NCI-H2107 treated with DMSO at 0.1 percent for 48 hours (cell line): ENCODE data around the gene SMAD5.

Source experiments
- DNase-seq: peaks from one replicate; lab custom pipeline; 2025; ENCODE audit not compliant: unreplicated experiment; lab: John Stamatoyannopoulos, UW

The SMAD5 gene

DNA sequence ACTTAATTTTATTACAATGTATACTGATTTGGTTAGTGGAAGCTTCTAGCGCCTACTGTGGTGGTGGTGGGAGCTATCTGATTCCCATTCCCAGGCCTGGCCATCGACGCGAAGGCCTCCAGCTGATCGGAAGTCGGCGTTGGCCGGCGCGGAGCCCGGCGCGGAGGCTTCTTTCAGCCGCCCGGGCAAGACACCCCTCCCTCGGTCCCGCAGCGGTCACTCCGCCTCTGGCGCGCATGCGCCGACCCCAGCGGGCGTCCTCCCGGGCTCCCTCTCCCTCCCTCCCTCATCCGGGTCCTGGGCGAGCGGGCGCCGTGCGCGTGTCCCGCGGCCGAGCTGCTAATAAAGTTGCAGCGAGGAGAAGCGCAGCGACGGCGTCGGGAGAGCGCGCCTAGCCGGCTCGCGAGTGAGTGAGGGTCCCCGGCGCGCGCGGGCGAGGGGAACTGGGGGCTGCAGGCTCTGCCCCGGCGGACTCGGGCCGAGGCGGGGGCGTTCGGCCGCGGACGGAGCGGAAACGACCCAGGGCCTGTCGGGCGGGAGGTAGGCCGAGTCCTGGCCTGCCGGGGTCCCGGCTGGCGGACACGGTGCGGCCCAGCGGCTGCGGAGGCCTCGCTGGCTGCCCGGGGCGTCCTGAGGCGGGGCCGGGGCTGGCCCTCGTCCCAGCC lies at the start of gene SMAD5:
Gene SMAD5, plus strand, starts transcription at position 289 of the 665 bp plus-strand sequence. CDS start 20,916 bp downstream, outside the sequence.
- peak; percentile 32 for DNase-seq

DNA sequence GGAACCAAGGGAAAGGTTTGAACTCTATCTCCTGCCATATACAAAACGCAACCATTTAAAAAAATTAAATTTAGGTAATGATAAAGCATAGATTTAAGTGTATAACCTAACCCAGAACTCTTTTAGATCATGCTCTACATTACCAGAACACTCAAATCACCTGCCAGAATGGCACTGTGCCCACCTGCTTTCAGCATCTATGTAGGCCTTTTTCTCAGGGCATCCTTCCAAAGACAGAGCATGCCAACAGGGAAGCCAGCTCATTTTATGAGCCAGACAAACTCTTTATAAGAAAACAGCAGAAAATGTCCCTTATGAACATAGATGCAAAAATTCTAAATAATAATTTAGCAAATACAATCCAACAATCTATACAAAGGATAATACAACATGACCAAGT lies 47.9 kb upstream of the SMAD5 start:
- no peak for DNase-seq

DNA sequence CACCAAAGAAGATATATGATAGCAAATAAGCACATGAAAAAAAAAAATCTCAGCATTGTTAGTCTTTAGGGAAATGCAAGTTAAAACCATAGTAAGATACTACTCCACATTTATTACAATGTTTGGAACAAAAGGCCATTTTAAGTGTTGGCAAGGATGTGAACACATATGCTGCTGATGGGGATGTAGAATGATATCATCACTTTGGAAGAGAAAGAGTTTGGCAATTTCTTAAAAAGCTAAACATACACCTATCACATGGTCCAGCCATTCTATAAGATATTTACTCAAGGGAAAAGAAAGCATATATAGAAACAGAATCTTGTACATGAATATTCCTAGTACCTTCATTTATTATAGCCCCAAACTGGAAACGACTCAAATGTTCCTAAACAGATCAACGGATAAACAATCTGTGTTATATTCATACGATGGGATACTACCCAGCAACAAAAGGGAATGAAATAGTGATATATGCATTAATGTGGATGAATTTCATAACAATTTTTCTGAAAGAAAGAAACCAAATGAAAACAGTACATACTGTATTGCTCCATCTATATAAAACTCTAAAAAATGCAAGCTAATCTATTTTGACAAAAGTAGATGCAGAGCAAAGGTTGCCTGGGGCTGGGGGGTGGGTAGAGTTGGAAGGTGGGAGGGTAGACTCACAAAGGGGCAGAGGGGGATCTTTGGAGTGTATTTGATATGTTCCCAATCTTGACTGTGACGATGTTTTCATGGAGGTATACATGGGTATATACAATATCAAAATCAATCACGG lies 45.7 kb upstream of the SMAD5 start:
- no peak for DNase-seq

DNA sequence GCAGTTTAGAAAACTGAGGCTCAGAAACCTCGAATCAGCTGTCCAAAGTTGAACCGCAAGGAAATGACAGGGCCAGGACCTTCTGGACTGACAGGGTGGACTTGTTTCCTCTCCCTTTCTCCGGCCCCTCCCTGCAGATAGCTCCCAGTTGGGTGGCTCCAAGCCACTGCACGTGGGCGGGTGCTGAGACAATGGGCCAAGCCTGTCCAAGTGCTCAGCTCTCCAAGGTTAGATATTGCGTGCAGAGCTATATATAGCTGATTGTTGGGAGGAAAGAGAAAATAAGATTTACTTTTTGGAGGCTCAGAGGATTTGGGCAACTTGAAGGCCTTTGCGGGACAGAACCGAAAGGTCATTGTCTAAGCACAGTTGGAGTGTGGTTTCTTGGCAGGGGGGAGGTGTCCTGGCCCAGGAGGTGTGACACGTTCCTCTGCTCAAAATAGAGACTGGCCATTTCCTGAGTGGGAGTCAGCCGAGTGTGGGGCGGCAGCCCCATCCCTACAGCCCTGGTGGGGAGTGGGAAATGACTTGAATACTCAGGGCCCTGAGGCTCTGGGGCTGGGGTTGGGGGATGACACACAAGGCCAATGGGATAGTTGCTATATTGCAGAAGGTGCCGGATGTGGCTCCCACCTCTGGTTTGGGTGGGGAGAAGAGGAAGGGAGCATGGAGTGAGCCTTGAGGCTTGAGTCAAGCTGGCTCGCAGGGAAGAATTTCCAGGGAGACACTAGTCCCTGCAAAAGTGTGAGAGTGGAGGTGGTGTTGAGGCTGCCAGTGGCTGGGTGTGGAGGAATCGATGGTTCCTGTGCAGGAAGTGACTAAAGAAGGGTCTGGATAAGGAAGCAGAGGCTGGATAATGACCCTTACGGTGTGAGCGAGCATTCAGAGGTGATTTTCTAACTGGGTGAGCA lies 44.4 kb upstream of the SMAD5 start:
- DNase-seq = no peak

DNA sequence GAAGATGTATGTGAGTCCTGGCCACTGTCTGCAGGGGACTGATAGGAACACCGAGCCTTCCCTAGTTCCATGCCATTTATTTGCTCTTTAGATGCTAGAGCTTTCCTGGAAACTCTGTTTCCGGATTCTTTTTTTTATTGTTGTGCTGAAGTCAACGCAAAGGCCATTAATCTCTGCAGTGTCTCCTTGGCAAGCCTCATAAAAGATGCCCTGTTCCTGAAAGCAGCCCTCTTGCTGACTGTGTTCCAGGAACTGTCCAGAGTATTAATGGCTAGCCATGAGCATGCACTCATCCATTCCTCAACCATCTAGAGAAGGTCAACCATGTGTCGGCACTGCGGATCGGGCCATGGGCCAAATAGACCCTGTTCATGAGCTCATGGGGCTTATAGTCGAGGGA lies 42.9 kb upstream of the SMAD5 start:
- DNase-seq = no peak

DNA sequence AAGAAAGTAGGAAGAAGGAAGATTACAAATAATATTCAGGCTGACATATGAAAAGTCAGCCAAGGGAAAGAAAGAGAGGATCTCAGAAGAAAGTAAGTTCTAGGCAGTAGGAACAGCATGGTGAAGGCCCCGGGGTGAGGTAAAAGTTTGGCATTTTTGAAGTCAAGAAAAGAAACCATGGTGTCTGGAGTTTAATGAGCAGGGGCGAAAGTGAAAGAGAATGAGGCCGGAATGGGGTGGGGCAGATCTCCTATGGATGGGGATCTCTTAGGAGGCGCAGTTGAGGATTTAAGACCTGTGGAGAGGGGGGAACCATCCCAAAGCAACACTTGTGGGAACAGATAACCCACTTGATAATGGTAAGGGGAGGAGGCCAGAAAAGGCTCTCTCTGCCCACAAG lies 42.3 kb upstream of the SMAD5 start:
- DNase-seq = no peak

DNA sequence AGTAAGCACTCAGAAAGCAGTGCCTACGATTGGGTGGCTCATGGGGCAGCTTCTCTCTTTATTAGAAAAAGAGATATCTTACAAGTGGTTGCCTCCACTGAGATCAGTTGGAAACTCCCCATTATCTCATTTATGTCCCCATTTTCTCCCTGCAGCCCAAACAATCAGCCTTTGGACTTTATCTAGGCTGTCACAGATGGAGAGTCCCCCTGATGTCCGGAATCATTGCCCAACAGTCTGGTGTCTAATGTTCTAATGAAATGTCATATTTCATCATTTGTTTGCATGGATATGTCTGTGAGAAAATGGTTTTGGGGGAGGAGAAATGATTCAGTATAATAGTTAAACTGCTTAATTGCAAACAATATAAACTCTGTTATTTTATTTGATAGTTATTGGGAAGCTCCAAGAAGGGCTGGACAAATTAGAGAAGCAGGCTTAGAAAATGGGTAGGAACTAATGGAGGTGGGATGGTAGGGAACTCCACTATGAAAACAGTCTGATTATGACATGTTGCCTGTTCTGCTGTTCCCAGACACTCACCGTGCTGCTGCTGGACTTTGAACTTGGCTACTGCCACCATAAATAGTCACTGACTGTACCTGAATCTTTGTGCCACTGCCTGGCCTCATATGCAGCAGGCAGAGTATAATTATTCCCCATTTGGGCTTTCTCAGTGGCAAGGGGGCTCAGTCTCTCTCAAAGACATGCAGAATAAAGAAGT lies 38.3 kb upstream of the SMAD5 start:
- DNase-seq = no peak

DNA sequence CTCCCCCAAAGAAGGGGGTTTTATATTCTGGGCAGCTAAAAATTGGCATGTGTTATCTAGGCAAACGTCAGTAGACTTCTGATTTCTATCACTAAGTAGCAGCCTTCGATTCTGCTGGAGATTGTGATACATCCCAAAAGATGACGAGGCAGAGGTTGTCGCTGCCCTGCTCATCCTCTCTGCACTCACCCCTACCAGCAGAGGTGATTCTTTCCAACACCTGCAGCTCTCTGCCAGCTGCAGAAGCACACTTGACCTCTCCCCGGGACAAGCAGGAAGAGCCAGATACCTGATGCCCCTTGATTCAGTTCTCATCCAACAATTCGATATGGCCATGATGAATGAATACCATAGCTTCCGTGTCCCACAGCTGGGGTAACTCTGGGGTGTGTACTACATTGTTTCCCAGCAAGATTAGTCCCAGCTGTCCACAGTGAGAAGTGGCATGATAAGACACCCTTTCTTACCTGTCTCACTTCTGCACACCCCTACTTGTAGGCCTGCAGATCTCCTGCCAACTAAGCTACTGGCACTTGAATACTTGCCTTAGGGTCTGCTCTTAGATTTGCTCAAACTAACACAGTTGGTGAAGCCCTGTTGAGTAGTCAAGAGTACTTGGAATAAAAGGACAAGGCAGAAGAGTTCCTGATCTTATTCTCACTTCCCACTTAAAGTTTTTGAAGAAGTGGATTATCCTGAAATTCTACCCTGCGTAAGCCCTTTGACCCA lies 37.6 kb upstream of the SMAD5 start:
- no peak for DNase-seq

DNA sequence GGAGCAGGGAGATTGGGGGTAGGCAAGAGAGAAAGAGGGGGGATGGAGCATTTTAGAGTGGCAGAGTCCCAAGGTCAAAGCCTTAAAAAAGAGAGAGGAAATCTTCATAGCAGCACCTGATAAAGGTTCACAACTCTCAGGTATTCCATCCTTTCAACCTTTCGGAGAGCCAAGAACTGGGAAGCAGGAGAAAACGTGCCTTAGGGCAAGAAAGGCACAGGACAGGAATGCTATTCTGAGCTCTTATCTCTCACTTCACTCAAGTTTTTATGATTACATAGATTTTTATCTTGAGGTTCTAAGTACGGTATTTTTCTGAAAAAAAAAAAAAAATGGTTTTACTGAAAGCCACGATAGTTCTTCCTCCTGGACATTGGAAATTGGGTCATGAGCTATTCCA lies 34.5 kb upstream of the SMAD5 start:
- DNase-seq = no peak

DNA sequence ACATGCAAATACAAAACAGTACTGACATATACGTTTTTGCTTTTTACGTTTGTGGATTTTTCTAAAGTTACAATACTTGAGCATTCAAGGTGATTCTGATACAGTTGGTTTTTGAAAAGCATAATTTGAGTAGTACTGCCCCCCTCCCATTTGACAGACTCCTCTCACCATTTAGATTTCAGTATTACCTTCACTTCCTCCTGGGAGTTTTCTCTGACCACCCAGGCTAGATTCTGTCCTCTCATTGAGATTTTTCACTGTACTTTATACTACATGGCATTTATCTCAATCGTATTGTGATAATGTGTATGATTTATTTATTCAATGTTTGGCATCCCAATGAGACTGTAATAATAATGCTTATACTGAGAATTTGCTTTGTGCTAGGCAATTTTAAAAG lies 32.8 kb upstream of the SMAD5 start:
- no peak for DNase-seq

DNA sequence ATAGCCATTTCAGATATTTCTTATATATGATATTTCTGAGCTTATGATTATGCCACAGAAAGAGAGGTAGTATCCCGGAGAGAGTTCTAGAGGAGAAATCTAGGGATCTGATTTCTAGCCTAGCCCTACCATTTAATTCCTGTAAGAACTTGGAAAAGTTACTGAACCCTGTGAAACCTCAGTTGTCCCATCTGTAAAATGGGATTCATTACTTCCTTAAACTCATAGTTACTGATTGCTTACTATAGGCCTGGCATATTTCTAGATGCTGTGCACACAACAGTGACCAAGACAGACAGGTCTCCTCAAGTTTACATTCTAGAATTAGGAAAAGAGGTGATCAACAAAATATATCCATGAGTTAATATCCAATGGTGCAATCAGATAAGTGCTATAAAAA lies 30.8 kb upstream of the SMAD5 start:
- DNase-seq = no peak

DNA sequence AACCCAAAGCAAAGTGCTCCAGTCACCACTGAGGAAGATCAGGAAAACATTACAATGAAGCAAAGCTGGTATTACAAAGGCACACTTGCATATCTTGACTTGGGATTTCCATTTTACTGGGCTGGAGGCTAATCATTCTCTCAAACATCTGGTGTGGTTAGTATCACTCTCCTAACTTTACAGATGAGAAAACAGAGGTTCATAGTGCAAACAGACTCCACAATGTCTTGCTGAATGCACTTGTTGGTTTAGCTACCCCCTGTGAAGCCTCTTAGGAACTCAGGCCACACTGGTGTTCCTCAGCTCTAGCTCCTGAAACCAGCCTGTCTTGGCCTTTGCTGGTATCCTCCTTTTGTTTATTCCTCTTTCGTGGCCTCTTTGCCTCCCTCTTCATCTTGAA lies 29.5 kb upstream of the SMAD5 start:
- DNase-seq = no peak

DNA sequence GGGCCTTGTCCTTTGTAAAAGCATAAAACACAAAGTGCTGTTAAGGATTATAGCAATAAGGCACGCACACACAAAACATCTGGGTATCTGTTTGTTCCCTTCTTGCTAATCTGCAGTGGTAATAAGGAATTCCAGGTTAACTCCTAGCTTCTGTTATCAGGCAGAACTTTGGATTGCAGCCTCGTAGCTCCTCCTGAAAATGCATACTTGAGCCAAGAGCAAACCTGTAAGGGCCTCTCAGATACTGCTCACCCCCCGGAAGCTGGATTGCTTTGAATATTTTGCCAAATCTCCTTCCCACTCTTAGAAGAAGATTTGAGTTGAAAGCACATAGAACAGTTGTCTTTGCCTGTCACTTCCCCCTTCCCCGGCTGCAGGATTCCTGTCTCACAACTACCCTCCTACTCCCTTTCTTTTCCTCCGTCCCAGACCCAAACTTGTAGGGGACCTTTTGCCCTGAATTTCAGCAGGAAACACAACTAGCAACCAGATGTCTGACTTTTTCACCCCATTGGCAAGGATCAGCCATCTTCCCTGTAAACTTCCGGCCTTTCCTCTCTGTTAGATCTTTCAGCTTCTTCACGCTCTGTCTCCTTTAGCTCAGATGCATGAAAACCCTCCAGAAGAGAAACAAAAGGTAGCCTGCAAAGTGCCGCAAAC lies 28.2 kb upstream of the SMAD5 start:
- no peak for DNase-seq

DNA sequence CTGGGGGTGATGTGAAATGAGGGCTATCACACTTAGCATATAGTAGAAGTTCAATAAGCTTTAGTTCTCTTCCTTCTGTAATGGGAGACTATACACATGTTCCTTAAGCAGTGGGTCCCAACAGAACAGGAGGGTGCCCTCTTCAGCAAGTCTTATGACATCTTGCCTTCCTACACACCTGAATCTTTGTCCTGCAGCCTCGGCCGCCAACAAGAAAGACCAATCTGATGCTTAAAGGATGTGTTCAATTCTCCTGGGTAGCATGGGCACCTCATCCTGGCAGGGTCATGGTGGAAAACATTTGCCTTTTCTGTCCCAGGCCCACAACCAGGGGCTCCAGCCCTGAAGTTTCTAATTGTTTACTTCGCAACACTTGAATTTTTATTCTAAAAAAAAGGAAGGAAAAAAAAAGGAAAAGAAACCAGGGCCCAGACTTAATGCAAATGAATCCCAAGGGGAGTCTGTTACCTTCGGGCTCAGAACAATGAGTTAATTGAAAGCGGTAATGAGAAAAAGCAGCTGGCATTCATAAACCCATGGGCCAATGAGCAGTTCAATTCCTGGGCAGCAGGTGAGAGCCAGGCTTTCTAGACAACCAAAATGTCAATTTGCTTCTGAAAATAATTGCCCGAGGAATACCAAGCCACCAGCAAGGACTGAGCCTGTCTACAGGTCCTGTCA lies 26.2 kb upstream of the SMAD5 start:
- DNase-seq = no peak

DNA sequence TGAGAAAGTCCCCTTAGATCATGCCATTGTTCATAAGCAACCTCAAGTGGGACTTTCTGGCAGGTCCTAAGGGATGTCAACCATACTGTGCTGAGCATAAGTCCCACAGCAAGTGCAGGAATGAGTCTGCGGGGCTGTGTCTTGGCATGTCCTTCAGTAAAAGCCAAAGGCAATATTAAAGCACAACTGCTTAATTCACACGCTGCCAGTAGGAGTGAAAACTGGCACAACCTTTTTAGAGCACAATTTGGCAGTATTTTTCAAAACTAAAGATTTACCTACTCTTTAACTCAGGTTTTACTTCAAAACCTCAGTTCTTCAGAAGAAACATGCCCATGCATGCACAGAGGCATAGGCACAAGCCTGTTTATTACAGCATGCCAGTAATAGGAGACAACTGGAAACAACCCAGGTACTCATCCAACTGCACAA lies 24.4 kb upstream of the SMAD5 start:
- no peak for DNase-seq

DNA sequence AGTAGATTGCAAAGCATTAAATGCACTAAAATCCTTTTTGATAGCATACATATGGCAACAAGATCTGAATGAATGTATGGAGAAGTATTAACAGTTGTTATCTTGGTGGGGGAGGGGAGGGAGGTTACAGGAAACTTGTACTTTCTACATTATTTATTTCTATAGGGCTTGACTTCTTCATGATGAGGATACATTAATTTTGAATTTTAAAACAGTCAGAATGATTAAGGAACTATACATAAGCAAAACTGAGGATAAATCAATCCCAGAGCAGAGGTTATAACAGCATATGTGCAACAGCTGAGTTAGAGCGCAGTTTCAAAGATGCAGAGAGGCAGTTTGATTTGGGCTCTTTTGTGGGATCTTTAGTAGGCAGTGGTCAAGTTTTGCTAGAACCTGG lies 23.9 kb upstream of the SMAD5 start:
- no peak for DNase-seq

DNA sequence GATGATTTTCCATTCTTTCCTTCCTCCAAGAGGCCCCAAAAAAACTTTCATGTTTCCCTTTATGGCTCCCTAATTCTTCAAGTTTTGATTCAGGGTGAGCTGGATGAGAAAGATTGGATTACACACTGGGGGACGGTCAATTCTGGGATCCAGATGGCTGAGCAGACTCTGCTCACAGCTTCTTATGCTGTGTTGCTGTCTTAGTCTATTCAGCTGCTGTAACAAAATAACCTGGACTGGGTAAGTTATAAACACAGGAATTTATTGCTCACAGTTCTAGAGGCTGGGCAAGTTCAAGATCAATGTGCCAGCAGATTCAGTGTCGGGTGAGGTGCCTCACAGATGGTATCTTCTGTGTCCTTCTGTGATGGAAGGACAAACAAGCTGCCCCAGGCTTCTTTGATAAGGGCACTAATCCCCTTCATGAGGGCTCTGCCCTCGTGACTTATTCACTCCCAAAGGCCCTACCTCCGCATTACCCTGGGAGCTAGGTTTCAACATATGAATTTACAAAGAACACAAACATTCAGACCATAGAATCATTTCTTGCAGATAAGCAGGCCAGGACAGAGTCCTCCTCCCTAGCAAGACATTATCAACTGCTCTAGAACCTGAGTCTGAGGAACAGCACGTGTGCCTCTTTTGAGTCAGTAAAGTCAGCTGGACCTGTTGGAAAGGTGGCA lies 23.1 kb upstream of the SMAD5 start:
- no peak for DNase-seq

DNA sequence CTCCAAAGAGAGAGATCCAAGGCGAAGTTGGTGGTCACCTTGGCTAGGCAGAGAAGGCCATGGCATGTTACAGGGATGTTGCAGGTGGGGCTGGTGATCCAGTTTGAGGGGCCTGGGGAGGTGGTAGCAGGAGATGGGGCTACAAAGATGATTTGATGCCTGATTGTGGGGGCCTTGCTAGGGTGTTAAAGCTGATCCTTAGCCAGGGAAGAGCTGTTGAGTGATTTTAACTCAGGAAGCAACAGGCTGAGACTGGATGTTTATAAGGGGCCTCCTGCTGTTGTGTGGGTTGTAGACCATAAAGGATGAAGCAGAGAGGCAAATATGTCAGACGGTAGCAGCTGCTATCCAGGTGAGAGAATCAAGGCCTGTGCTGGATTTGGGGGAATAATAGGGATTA lies 19.0 kb upstream of the SMAD5 start:
- DNase-seq = no peak
